NB4 (cell line): ENCODE data around the gene GPR152.

Source experiments
- DNase-seq: peaks from one replicate; pipeline ENCODE4 v3.0.0; 2010; ENCODE audit warnings: low read depth
- H3K4me3 ChIP-seq: one replicate; pipeline ENCODE4 v1.5.1; 2011; ENCODE audit warnings: mild to moderate bottlenecking, low read depth, low read length, moderate library complexity
- CTCF ChIP-seq: IDR thresholded peaks from one replicate; pipeline ENCODE4 v1.5.1; 2012; ENCODE audit warnings: low read depth, low read length
- MAX ChIP-seq: IDR thresholded peaks from 2 replicates; pipeline ENCODE4 v1.6.1; 2011; ENCODE audit warnings: low read depth, low read length
- MYC ChIP-seq: IDR thresholded peaks from 2 replicates; pipeline ENCODE4 v1.6.1; 2011; ENCODE audit warnings: low read depth, low read length
- POLR2A ChIP-seq: IDR thresholded peaks from 2 replicates; pipeline ENCODE4 v1.6.1; 2011; ENCODE audit warnings: mild to moderate bottlenecking; ENCODE audit not compliant: insufficient read length; ENCODE audit errors: extremely low read depth

The GPR152 gene

GRCh38 chr11:67499808-67500483 is 47.4 kb upstream of the GPR152 start:
- H3K4me3 ChIP-seq: no peak overlapping the region
- TF ChIP-seq MYC (no peak), MAX (no peak), CTCF (no peak), POLR2A (no peak)

GRCh38 chr11:67498544-67498972 is 46.0 kb upstream of the GPR152 start:
- no peak overlapping the region for H3K4me3 ChIP-seq
- TF ChIP-seq MAX: no peak
- TF ChIP-seq POLR2A: no peak
- no peak for TF ChIP-seq CTCF
- TF ChIP-seq MYC: no peak
- no peak for DNase-seq

More at GRCh38 chr11:67499808-67500483, 47.4 kb upstream of the GPR152 start:
- DNase-seq: no peak

GRCh38 chr11:67497656-67498291 is 45.2 kb upstream of the GPR152 start:
- DNase-seq: no peak
- TF ChIP-seq CTCF (no peak), MAX (no peak), MYC (no peak), POLR2A (no peak)
- H3K4me3 ChIP-seq: no peak overlapping the region

GRCh38 chr11:67496113-67496512 is 43.6 kb upstream of the GPR152 start:
- H3K4me3 ChIP-seq: no peak overlapping the region
- no peak for TF ChIP-seq CTCF
- TF ChIP-seq MYC: no peak
- no peak for TF ChIP-seq MAX
- TF ChIP-seq POLR2A: no peak
- no peak for DNase-seq

GRCh38 chr11:67495234-67496005 is 42.9 kb upstream of the GPR152 start:
- TF ChIP-seq MYC (no peak), POLR2A (no peak), CTCF (no peak), MAX (no peak)
- H3K4me3 ChIP-seq: no peak overlapping the region
- DNase-seq: no peak
